ENCODE measurements around the gene FAM24B. TPM values are rescaled to one million over a fixed set of nuclear protein-coding genes. Genes with fewer than 3 reads are reported as not detected.

The FAM24B gene
- total and polyA plus RNA-seq, 2 experiments from 2014 or later = 6.5 to 14.5 TPM

- TF ChIP-seq ZNF462 (CRISPR knock-in tag; IDR thresholded peaks at IDR 0.05) (no peak), JUNB (IDR thresholded peaks at IDR 0.05; ENCODE audit: unreplicated experiment) (no peak), NANOG (IDR thresholded peaks at IDR 0.05; ENCODE audit: borderline replicate concordance) (no peak), ZNF114 (CRISPR knock-in tag; IDR thresholded peaks at IDR 0.05) (no peak)
Observed at GRCh38 chr10:122863216-122864193, 15.9 kb downstream of the FAM24B start (continued).

GRCh38 chr10:122861711-122862161 is 17.6 kb downstream of the FAM24B start:
- Histone ChIP-seq H3K4me2 (no peak overlapping the region), H3K27ac (ENCODE audit: low read depth) (no peak overlapping the region), H3K36me3 (ENCODE audit: insufficient read depth) (peaks cover 5% of the 10 kb centered on the region; the same call in 1 of the 2 replicates), H3K9me2 (ENCODE audit: insufficient read depth) (no peaks in the 10 kb centered on the region), H3K4me1 (ENCODE audit: insufficient read depth) (peaks cover 3% of the 10 kb centered on the region; the same call in 1 of the 2 replicates), H3K27me3 (ENCODE audit: insufficient read depth) (no peaks in the 10 kb centered on the region), H3K4me3 (no peak overlapping the region), H3K79me2 (replicated peaks; ENCODE audit: insufficient read depth) (peaks cover 89% of the 10 kb centered on the region), H4K20me1 (replicated peaks; ENCODE audit: insufficient read depth) (peaks cover 18% of the 10 kb centered on the region), H2AFZ (no peak overlapping the region), H3F3A (replicated peaks; ENCODE audit: low read depth) (no peaks in the 10 kb centered on the region)
- peaks cover 14% of the 10 kb centered on the region for H3K9me3 Mint-ChIP-seq
- H3K36me3 Mint-ChIP-seq (ENCODE audit: low read depth) = peaks cover 19% of the 10 kb centered on the region
- H3K4me1 Mint-ChIP-seq = peaks cover 14% of the 10 kb centered on the region; the same call in 2 of the 3 replicates
- ATAC-seq = no peak
- H3K4me3 Mint-ChIP-seq = no peak overlapping the region
- H3K27me3 Mint-ChIP-seq (ENCODE audit: insufficient read depth, low read depth, poor library complexity) = no peaks in the 10 kb centered on the region
- TF ChIP-seq POLR2AphosphoS5 (IDR thresholded peaks at IDR 0.05; ENCODE audit: low read depth) (no peak), STAT1 (IDR thresholded peaks at IDR 0.05; ENCODE audit: unreplicated experiment) (no peak), NANOG (IDR thresholded peaks at IDR 0.05; ENCODE audit: borderline replicate concordance) (no peak), JUNB (IDR thresholded peaks at IDR 0.05; ENCODE audit: unreplicated experiment) (no peak), EZH2 (IDR thresholded peaks at IDR 0.05; ENCODE audit: low read depth, unreplicated experiment) (no peak), CREB1 (CRISPR knock-in tag; IDR thresholded peaks at IDR 0.05; ENCODE audit: low read depth) (no peak), ZNF462 (CRISPR knock-in tag; IDR thresholded peaks at IDR 0.05) (no peak)
- DNase-seq (ENCODE audit: low spot score) = no peak
- H3K27ac Mint-ChIP-seq = no peak overlapping the region; the same call in 1 of the 2 replicates

Measured in GM23338 (cell line).